ENCODE results near the gene CFB.
"Not testable (repeated sequence)": the region's sequence is repeated elsewhere in the genome, so short reads cannot be mapped to it uniquely, and the experiment has no call there.

The CFB gene

DNA sequence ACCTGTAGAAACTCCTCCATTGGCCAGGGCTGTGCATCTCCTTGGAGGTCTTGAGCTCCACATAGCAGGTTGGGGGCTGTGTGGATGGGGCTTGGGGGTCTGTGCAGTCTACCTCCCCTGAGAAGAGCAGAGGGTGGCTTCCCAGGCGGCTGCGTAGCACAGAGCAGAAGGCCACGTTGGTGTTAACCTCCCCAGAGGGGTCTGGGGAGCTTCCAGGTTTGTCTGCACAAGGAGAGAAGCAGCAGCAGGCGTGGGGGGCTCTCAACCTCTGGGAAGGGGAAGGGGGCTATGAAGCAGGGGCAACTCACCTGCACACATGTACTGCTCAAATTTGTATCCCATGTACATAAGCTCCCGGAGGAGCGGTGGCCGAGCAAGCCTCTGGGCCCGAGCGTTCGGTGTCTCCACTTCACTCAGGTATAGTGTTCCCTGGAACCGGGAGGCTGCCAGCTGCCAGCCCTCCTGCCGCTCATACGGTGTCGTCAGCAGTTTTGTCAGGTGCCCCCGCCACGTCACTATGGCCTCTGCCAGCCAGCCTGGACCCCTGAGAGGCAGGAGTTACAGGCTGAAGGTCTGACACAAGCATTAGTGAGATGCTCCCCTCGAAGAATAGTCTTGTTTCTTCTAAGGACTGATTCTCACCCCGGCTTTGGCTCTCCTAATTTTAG, 24.8 kb downstream of the CFB start:
- no peak for DNase-seq (ENCODE audit: low spot score)

DNA sequence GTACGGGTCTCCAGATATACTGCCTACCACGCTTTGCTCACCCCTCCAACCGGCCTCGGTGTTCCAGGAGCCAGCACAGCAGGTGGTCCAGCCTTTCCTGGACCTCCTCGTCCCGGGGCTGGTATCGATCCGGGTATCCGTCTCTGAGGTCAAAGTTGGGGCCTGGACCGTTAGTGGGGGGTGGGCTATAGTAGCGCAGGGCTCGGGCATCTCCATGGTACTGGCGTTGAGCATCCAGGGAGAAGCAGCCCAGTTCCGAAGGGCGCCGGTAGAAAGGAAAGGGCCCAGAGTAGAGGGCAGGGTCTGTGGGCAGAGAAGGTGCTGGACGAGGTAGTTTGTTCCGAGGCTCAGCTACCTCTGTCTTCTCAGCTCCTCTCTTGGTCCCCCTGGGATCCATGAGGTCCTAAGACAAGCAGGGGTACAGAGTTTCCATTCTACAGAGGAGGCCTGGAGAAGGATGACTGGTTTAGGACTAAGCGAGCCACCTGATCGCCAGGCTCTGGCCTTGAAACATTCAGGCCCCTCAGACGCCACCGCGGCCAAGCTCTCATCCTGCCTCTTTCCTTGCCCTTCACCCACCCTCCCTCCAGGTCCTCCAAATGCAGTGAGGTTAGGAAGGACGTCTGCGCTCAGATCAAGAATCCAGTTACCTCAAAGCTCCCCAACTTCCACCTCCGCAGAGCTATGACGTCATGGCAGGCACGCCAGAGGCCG, 25.5 kb downstream of the CFB start:
- no peak for DNase-seq (ENCODE audit: low spot score)

DNA sequence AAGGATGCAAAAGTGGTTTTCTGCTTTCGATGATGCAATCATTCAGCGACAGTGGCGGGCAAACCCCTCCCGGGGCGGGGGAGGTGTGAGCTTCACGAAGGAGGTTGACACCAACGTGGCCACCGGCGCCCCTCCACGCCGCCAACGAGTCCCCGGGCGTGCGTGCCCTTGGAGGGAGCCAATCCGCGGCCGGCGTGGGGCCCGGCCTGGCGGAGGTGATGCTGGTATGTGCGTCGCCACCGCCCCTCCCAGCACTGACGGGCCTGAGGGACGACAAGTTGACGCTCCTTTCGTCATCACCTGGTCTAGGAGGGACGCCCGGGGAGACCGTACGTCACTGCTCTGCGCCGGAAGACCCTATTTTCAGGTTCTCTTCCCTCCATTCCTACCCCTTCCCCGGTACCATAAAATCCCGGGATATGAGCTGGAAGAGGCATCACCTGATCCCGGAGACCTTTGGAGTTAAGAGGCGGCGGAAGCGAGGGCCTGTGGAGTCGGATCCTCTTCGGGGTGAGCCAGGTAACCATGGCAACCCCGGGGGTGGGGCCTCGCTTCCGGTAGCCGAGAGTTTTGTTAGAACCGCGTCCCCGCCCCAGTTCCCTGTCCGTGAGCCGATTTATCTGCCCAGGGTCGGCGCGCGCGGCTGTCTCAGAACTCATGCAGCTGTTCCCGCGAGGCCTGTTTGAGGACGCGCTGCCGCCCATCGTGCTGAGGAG, 26.3 kb downstream of the CFB start, which contains the start of gene DXO:
DXO (minus strand) TSS at position 146 of the 716 bp plus-strand sequence. CDS start 463 bp downstream, outside the sequence.
- peak; percentile 97 for DNase-seq (ENCODE audit: low spot score)

DNA sequence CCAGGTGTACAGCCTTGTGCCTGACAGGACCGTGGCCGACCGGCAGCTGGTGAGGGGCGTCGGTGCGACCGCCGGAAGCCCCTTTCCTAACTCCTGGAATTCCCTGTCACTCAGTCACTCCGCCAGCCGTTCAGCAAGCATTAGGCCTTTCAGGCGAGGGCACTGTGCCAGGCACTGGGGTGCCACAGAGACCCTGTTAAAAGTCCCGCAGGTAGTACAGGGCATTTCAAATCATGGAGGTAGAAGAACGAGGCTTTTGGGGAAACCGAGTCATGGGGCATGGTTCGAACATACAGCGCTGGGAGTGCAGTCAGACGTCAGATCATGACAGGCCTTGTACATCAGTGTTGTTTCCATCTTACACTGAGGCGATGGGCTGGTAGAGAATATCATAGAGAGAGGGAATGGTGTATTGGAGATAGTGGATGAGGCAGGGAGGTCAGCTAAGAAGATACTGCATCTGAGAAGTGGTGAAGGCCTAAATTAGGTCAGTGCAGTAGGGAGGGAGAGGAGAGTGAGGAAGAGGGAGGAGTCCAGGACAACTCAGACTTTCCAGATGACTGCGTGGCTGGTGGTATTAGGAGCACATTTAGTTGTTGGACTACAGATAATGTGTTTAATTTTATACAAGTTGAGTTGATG, 26.9 kb downstream of the CFB start:
- no peak for DNase-seq (ENCODE audit: low spot score)

DNA sequence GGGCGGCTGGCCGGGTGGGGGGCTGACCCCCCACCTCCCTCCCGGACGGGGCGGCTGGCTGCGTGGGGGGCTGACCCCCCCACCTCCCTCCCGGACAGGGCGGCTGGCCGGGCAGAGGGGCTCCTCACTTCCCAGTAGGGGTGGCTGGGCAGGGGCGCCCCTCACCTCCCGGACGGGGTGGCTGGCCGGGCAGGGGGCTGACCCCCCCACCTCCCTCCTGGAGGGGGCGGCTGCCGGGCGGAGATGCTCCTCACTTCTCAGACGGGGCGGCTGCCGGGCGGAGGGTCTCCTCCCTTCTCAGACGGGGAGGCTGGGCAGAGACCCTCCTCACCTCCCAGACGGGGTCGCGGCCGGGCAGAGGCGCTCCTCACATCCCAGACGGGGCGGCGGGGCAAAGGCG, 30.2 kb downstream of the CFB start:
- DNase-seq (ENCODE audit: low spot score) = not testable (repeated sequence)

DNA sequence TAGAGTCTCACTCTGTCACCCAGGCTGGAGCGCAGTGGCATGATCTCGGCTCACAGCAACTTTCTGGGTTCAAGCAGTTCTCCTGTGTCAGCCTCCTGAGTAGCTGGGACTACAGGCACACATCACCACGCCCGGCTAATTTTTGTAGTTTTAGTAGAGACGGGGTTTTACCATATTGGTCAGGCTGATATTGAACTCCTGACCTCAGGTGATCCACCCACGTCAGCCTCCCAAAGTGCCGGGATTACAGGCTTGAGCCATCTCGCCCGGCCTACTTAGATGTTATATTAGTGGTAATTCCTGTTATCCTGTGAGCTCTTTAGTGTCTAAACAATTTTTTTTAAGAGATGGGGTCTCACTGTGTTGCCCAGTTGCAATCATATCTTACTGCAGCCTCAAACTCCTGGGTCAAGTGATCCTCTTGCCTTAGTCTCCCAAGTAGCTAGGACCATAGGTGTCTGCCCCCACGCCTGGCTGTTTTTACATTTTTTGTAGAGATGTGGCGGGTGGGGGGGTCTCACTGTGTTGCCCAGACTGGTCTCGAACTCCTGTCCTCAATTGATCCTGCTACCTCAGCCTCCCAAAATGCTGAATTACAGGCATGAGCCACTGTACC, 32.0 kb downstream of the CFB start:
- no peak for DNase-seq (ENCODE audit: low spot score)

DNA sequence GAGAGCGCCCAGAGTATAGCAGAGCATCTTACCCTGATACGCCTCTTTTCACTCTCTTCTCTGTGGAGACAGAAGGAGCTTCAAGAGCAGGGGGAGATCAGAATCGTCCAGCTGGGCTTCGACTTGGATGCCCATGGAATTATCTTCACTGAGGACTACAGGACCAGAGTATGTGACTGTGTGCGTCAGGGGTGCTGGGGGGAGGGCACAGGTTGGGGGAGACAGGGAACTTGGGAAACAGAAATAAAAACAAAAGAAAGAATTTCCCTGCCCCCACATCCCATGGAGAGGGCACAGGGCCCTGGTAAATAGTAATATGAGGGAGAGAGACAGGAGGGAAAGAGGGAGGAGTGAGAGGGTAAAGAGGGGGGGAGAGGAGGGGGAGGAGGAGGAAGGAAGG, 32.9 kb downstream of the CFB start:
- DNase-seq (ENCODE audit: low spot score) = no peak

DNA sequence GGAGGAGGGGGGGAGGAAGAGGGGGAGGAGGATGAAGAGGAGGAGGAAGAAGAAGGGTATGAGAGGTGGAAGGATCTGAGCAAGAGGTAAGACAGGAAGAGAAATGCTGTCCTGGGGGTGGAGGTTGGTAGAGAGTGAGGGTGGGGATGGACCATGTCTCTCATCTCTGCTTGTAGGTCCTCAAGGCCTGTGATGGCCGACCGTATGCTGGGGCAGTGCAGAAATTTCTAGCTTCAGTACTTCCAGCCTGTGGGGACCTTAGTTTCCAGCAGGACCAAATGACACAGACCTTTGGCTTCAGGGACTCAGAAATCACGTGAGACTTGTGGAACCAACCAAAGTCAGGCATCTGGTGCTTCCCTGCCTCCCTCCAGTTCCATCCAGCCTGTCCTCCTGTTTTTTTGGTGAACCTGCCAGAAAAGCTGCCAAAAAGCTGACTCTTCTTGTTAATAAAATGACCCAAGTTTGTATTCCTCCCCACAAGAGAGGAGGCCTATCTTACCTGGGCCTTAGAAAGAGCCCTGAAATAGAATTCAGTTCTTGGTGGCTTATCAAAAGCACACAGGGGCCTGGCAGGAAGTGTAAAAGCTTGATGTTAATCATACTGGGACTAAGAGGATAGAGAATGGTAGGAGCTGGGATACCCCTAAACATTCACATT, 33.5 kb downstream of the CFB start:
- no peak for DNase-seq (ENCODE audit: low spot score)

DNA sequence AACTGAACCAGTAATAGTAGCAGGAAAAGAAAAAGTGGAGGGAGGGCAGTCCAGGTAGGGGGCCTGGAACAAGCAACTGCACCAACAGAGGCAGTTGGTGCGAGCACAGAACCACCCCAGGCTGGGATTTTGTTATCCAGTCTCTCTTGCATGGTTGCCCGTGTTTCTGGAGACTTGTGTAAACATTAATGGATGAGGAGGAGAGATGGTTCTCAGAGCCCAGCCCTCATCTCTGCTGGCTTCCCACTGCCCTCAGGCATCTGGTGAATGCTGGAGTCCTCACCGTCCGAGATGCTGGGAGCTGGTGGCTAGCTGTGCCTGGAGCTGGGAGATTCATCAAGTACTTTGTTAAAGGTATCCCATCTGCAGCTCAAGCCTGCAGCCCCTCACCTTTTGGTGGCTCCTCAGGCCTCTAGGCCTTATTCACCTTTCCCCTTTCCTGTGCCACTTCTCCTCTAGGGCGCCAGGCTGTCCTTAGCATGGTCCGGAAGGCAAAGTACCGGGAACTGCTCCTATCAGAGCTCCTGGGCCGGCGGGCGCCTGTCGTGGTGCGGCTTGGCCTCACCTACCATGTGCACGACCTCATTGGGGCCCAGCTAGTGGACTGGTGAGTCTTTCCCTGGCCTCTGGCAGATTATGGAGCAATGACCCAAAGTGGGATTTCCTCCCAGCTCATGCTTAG, 34.4 kb downstream of the CFB start:
- not testable (repeated sequence) for DNase-seq (ENCODE audit: low spot score)

DNA sequence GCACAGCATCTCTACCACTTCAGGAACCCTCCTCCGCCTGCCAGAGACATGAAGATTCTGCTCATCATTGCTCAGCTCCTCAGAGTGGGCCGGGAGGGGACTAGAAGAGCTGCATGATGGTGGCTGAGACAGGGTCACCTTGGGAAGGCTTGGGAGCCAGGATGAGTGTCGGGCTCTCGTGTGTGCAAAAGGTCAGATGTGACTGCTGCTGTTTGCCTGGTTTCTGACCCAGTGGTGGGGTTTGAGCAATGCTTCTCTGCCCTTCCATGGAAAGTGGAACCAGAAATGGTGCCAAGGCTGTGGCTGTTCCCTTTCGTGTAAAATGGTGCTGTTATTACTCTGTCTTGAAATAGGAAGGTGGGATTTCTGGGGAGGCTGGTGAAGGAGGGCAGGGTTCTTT, 35.1 kb downstream of the CFB start:
- not testable (repeated sequence) for DNase-seq (ENCODE audit: low spot score)

DNA sequence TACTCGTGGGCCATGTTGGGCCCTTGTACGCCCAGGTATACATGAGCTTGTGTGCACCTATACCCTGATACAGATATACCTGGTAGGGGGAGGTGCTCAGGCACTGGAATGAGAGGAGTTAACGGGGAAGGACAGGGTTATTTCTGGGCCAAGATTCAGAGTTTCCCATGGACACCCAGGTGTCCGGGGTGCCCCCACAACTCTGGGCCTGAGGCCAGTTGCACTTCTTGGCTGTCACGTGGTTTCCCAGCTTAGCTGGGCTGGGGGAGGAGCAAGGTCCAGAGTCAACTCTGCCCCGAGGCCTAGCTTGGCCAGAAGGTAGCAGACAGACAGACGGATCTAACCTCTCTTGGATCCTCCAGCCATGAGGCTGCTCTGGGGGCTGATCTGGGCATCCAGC, 35.8 kb downstream of the CFB start, which contains the start of gene C4A:
C4A (plus strand) TSS at position 314 of the 400 bp plus-strand sequence; CDS start at position 365, 51 bp downstream.
- not testable (repeated sequence) for DNase-seq (ENCODE audit: low spot score)

DNA sequence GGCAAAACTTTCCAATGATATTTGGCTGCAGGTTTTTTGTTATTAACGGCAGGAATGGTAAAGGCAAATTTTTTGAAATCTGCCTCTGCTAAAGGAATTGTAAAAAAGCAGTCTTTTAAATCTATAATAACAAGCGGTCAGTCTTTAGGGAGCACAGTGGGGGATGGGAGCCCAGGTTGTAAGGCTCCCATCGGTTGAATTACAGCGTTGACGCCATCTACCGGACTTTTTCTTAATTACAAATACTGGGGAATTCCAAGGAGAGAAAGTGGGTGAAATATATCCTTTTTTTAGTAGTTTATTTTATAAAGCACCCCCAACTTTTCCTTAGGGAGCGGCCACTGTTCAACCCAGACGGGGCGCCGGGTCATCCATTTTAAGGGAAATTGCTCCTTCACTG, 43.5 kb downstream of the CFB start:
- not testable (repeated sequence) for DNase-seq (ENCODE audit: low spot score)

DNA sequence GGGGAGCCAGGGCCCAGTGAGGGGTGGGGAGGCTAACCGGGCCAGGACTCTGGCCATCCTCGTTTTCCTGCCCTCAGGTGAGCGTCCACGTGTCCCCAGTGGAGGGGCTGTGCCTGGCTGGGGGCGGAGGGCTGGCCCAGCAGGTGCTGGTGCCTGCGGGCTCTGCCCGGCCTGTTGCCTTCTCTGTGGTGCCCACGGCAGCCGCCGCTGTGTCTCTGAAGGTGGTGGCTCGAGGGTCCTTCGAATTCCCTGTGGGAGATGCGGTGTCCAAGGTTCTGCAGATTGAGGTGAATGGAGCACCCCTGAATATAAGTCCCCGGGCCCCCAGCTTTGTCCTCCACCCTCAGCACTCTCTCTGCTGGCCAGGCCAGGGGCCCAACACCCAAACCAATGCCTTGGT, 48.5 kb downstream of the CFB start:
- DNase-seq (ENCODE audit: low spot score) = not testable (repeated sequence)

DNA sequence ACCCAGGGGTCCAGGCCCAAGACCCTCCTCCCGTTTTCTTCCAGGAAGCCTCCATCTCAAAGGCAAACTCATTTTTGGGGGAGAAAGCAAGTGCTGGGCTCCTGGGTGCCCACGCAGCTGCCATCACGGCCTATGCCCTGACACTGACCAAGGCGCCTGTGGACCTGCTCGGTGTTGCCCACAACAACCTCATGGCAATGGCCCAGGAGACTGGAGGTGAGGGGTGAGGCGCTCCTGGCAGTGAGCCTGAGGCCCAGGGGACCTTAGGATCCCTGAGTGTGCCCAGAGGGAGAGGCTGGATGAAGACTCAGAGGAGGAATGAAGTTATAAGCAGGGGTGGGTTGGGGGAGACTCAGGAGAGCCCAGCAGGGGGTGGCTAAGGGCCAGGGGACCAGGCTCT, 50.5 kb downstream of the CFB start:
- DNase-seq (ENCODE audit: low spot score) = not testable (repeated sequence)

Data from CD4-positive, alpha-beta T cell treated with Interleukin-15 for 4 hours (primary cell).